ENCODE data around the gene RTF2. TPM values are rescaled to one million over a fixed set of nuclear protein-coding genes. Genes with fewer than 3 reads are reported as not detected.

The RTF2 gene
- total and polyA plus RNA-seq, 2 of the 13 experiments (the other 11 are each of a cell fraction or from before 2014, with no cell fraction given): 81.8 to 142 TPM

DNA sequence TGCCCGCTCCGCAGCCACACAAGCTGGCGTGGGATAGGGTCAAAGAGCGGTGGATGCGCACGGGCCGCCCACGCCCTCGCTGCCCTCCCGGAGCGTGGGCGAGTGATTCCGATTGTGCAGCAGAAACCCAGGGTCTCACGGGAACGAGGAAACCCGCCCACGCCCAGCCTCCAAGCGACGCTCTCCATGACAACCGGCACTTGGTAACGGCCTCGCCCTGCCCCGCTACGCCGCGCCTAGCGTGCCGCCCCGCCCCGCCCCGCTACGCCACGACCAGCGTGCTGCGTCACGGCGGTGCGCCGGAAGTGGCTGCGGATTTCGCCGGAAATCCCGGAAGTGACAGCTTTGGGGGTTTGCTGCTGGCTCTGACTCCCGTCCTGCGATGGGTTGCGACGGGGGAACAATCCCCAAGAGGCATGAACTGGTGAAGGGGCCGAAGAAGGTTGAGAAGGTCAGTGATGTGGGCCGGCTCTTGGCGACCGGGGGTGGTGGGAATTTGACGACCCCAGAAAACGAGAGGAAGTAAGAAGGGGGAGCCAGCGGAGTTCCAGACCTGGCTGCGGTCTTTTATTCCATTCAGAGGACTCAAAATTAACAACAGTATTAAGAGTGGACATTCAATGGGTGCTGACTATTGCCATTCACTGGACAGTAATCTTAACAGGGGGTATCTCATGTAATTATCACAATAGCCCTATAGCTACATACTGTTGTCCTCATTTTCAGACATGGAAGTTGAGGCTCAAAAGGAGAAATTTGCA is at the start of gene RTF2 (continued):
- TF ChIP-seq, protein P1, sequence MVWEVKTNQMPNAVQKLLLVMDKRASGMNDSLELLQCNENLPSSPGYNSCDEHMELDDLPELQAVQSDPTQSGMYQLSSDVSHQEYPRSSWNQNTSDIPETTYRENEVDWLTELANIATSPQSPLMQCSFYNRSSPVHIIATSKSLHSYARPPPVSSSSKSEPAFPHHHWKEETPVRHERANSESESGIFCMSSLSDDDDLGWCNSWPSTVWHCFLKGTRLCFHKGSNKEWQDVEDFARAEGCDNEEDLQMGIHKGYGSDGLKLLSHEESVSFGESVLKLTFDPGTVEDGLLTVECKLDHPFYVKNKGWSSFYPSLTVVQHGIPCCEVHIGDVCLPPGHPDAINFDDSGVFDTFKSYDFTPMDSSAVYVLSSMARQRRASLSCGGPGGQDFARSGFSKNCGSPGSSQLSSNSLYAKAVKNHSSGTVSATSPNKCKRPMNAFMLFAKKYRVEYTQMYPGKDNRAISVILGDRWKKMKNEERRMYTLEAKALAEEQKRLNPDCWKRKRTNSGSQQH (CRISPR knock-in tag; IDR thresholded peaks at IDR 0.05; ENCODE audit: low read depth): peak; percentile 99
- peak; percentile 96 for TF ChIP-seq SMAD3 (CRISPR knock-in tag; IDR thresholded peaks at IDR 0.05)
- TF ChIP-seq, protein P2, sequence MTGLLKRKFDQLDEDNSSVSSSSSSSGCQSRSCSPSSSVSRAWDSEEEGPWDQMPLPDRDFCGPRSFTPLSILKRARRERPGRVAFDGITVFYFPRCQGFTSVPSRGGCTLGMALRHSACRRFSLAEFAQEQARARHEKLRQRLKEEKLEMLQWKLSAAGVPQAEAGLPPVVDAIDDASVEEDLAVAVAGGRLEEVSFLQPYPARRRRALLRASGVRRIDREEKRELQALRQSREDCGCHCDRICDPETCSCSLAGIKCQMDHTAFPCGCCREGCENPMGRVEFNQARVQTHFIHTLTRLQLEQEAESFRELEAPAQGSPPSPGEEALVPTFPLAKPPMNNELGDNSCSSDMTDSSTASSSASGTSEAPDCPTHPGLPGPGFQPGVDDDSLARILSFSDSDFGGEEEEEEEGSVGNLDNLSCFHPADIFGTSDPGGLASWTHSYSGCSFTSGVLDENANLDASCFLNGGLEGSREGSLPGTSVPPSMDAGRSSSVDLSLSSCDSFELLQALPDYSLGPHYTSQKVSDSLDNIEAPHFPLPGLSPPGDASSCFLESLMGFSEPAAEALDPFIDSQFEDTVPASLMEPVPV (CRISPR knock-in tag; IDR thresholded peaks at IDR 0.05): 0 out of 2 replicates have a peak, but pooled peaks have one; percentile 61
- no peak for TF ChIP-seq SP1 (IDR thresholded peaks at IDR 0.05)
- peak; percentile 100 for TF ChIP-seq SP1 (CRISPR knock-in tag; IDR thresholded peaks at IDR 0.05)
- peak; percentile 94; the same call in 1 of the 2 replicates for TF ChIP-seq CHCHD3 (CRISPR knock-in tag; IDR thresholded peaks at IDR 0.05)
- no peak for TF ChIP-seq ZNF326 (CRISPR knock-in tag; IDR thresholded peaks at IDR 0.05; ENCODE audit: borderline replicate concordance)
- TF ChIP-seq SRF (IDR thresholded peaks at IDR 0.05; ENCODE audit: low read depth, low read length): peak; percentile 75
- TF ChIP-seq, protein P3, sequence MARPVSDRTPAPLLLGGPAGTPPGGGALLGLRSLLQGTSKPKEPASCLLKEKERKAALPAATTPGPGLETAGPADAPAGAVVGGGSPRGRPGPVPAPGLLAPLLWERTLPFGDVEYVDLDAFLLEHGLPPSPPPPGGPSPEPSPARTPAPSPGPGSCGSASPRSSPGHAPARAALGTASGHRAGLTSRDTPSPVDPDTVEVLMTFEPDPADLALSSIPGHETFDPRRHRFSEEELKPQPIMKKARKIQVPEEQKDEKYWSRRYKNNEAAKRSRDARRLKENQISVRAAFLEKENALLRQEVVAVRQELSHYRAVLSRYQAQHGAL (CRISPR knock-in tag; IDR thresholded peaks at IDR 0.05; ENCODE audit: not compliant biosample characterization): peak; percentile 76
- TF ChIP-seq ZBTB20 (CRISPR knock-in tag; IDR thresholded peaks at IDR 0.05; ENCODE audit: borderline replicate concordance, low read depth): peak; percentile 78
- TF ChIP-seq HDAC1 (CRISPR knock-in tag; IDR thresholded peaks at IDR 0.05): peak; percentile 100
- TF ChIP-seq ZNF772 (CRISPR knock-in tag; IDR thresholded peaks at IDR 0.05): peak; percentile 98
- TF ChIP-seq SP5 (CRISPR knock-in tag; IDR thresholded peaks at IDR 0.05; ENCODE audit: borderline replicate concordance, low read depth): peak; percentile 95
- no peak for TF ChIP-seq SMC3 (IDR thresholded peaks at IDR 0.05; ENCODE audit: low read length)
- TF ChIP-seq, protein P4, sequence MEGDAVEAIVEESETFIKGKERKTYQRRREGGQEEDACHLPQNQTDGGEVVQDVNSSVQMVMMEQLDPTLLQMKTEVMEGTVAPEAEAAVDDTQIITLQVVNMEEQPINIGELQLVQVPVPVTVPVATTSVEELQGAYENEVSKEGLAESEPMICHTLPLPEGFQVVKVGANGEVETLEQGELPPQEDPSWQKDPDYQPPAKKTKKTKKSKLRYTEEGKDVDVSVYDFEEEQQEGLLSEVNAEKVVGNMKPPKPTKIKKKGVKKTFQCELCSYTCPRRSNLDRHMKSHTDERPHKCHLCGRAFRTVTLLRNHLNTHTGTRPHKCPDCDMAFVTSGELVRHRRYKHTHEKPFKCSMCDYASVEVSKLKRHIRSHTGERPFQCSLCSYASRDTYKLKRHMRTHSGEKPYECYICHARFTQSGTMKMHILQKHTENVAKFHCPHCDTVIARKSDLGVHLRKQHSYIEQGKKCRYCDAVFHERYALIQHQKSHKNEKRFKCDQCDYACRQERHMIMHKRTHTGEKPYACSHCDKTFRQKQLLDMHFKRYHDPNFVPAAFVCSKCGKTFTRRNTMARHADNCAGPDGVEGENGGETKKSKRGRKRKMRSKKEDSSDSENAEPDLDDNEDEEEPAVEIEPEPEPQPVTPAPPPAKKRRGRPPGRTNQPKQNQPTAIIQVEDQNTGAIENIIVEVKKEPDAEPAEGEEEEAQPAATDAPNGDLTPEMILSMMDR (CRISPR knock-in tag; IDR thresholded peaks at IDR 0.05): peak; percentile 26; the same call in 1 of the 2 replicates
- TF ChIP-seq, protein P5, sequence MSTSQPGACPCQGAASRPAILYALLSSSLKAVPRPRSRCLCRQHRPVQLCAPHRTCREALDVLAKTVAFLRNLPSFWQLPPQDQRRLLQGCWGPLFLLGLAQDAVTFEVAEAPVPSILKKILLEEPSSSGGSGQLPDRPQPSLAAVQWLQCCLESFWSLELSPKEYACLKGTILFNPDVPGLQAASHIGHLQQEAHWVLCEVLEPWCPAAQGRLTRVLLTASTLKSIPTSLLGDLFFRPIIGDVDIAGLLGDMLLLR (CRISPR knock-in tag; IDR thresholded peaks at IDR 0.05): peak; percentile 69; the same call in 1 of the 2 replicates
- peak; percentile 69; the same call in 1 of the 2 replicates for TF ChIP-seq ZNF777 (CRISPR knock-in tag; IDR thresholded peaks at IDR 0.05)
- TF ChIP-seq, protein P6, sequence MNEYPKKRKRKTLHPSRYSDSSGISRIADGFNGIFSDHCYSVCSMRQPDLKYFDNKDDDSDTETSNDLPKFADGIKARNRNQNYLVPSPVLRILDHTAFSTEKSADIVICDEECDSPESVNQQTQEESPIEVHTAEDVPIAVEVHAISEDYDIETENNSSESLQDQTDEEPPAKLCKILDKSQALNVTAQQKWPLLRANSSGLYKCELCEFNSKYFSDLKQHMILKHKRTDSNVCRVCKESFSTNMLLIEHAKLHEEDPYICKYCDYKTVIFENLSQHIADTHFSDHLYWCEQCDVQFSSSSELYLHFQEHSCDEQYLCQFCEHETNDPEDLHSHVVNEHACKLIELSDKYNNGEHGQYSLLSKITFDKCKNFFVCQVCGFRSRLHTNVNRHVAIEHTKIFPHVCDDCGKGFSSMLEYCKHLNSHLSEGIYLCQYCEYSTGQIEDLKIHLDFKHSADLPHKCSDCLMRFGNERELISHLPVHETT (CRISPR knock-in tag; conservative IDR thresholded peaks at IDR 0.05): peak; percentile 93
